ENCODE measurements around the gene USP24. TPM values are rescaled to one million over a fixed set of nuclear protein-coding genes. Genes with fewer than 3 reads are reported as not detected.

Gene USP24
- polyA plus RNA-seq, 1 of the 3 experiments (the other 2 are of a cell fraction): 8.1 TPM

DNA sequence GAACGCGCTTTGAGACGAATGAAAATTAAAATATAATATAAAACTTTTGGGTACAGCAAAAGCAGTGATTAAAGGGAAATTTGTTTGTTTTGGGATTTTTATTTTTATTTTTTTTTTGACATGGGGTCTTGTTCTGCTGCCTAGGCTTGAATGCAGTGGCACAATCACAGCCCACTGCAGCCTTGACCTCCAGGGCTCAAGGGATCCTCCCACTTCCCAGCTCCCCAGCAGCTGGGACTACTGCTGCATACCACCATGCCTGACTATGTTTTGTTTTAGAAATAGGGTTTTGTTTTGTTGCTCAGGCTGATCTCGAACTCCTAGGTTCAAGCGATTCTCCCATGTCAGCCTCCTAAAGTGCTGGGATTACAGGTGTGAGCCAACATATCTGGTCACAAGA, 30.3 kb downstream of the USP24 start:
- Histone ChIP-seq H3F3A (replicated peaks; ENCODE audit: insufficient read depth) (no peaks in the 10 kb centered on the region), H3K9me3 (peaks cover 12% of the 10 kb centered on the region), H3K27me3 (ENCODE audit: insufficient read depth) (no peaks in the 10 kb centered on the region), H3K9me2 (no peaks in the 10 kb centered on the region), H3K9ac (no peak overlapping the region), H2AFZ (ENCODE audit: low read depth) (no peak overlapping the region), H3K27ac (ENCODE audit: low read depth in 2 of 2, low read length in 1 of 2) (no peak overlapping the region), H3K79me2 (ENCODE audit: insufficient read depth) (peaks cover 99% of the 10 kb centered on the region), H4K20me1 (ENCODE audit: insufficient read depth) (peaks cover 5% of the 10 kb centered on the region), H3K4me2 (no peak overlapping the region), H3K4me1 (ENCODE audit: control insufficient read depth in 1 of 2, insufficient read depth in 2 of 2, low read depth in 1 of 2, low read length in 1 of 2) (no peaks in the 10 kb centered on the region), H3K4me3 (ENCODE audit: low read depth in 2 of 2, low read length in 1 of 2) (no peak overlapping the region), H3K36me3 (replicated peaks in 1 of 2; ENCODE audit: control insufficient read depth in 1 of 2, insufficient read depth in 2 of 2, low read length in 1 of 2) (peaks cover 0 to 21% of the 10 kb centered on the region in 2 experiments)
- 95% methylated on average over 5 of the region's 5 CpGs for WGBS (ENCODE audit: low lambda C conversion rate)
- ChIA-PET CTCF (no interaction called here), POLR2A (no interaction called here)
- DNase-seq: no peak
- no peak for TF ChIP-seq MEF2A (IDR thresholded peaks at IDR 0.05; ENCODE audit: borderline replicate concordance, low read depth)
- no peak for TF ChIP-seq FOSL2 (IDR thresholded peaks at IDR 0.05; ENCODE audit: borderline replicate concordance, low read depth)
- no peak for TF ChIP-seq EZH2phosphoT487 (IDR thresholded peaks at IDR 0.05; ENCODE audit: borderline replicate concordance, low read depth)
- no peak for TF ChIP-seq TCF12 (IDR thresholded peaks at IDR 0.05)
- no peak for TF ChIP-seq GATA2 (CRISPR knock-in tag; IDR thresholded peaks at IDR 0.05)
- TF ChIP-seq JUND (IDR thresholded peaks at IDR 0.05): no peak
- TF ChIP-seq GABPA (IDR thresholded peaks at IDR 0.05; ENCODE audit: low read depth): no peak
- no peak for TF ChIP-seq ELF1 (IDR thresholded peaks at IDR 0.05)
- no peak for TF ChIP-seq RAD21 (IDR thresholded peaks at IDR 0.05; ENCODE audit: low read length)

DNA sequence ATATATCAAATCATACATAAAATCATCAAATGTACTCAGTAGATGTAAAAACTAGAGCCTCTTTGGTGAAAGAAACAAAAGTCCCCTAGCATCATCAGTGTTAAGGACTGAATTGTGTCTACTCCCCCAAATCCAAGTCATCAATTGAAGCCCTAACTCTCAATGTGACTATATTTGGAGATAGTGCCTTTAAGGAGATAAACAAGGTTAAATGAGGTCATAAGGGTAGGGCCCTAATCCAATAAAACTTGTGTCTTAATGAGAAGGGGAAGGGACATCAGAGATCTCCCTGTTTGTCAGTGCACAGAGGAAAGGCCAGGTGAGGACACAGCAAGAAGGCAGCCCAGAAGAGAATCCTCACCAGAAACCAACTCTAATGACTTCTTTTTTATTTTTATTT, 33.5 kb downstream of the USP24 start:
- no peak overlapping the region for H2AFZ ChIP-seq (ENCODE audit: low read depth)
- no peaks in the 10 kb centered on the region for H3F3A ChIP-seq (replicated peaks; ENCODE audit: insufficient read depth)
- H3K9me3 ChIP-seq: peaks cover 12% of the 10 kb centered on the region
- H3K36me3 ChIP-seq (replicated peaks in 1 of 2; ENCODE audit: control insufficient read depth in 1 of 2, insufficient read depth in 2 of 2, low read length in 1 of 2): peaks cover 6 to 30% of the 10 kb centered on the region in 2 experiments
- no peaks in the 10 kb centered on the region for H3K27me3 ChIP-seq (ENCODE audit: insufficient read depth)
- peaks cover 5% of the 10 kb centered on the region for H4K20me1 ChIP-seq (ENCODE audit: insufficient read depth)
- ChIA-PET CTCF (no interaction called here), POLR2A (no interaction called here)
- no peak overlapping the region for H3K4me3 ChIP-seq (ENCODE audit: low read depth in 2 of 2, low read length in 1 of 2)
- no peak for TF ChIP-seq GATA2 (CRISPR knock-in tag; IDR thresholded peaks at IDR 0.05)
- TF ChIP-seq FOXM1 (IDR thresholded peaks at IDR 0.05; ENCODE audit: low read depth): no peak
- no peak for TF ChIP-seq MAX (IDR thresholded peaks at IDR 0.05; ENCODE audit: low read depth)
- TF ChIP-seq, protein P1, sequence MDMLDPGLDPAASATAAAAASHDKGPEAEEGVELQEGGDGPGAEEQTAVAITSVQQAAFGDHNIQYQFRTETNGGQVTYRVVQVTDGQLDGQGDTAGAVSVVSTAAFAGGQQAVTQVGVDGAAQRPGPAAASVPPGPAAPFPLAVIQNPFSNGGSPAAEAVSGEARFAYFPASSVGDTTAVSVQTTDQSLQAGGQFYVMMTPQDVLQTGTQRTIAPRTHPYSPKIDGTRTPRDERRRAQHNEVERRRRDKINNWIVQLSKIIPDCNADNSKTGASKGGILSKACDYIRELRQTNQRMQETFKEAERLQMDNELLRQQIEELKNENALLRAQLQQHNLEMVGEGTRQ (IDR thresholded peaks at IDR 0.05; ENCODE audit: borderline replicate concordance, low read depth, low read length): no peak
- TF ChIP-seq FOXJ3 (CRISPR knock-in tag; IDR thresholded peaks at IDR 0.05): no peak
- TF ChIP-seq, protein P2, sequence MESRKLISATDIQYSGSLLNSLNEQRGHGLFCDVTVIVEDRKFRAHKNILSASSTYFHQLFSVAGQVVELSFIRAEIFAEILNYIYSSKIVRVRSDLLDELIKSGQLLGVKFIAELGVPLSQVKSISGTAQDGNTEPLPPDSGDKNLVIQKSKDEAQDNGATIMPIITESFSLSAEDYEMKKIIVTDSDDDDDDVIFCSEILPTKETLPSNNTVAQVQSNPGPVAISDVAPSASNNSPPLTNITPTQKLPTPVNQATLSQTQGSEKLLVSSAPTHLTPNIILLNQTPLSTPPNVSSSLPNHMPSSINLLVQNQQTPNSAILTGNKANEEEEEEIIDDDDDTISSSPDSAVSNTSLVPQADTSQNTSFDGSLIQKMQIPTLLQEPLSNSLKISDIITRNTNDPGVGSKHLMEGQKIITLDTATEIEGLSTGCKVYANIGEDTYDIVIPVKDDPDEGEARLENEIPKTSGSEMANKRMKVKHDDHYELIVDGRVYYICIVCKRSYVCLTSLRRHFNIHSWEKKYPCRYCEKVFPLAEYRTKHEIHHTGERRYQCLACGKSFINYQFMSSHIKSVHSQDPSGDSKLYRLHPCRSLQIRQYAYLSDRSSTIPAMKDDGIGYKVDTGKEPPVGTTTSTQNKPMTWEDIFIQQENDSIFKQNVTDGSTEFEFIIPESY (IDR thresholded peaks at IDR 0.05; ENCODE audit: borderline replicate concordance, low read depth): no peak
- TF ChIP-seq EZH2phosphoT487 (IDR thresholded peaks at IDR 0.05; ENCODE audit: borderline replicate concordance, low read depth): no peak
- TF ChIP-seq, protein P3, sequence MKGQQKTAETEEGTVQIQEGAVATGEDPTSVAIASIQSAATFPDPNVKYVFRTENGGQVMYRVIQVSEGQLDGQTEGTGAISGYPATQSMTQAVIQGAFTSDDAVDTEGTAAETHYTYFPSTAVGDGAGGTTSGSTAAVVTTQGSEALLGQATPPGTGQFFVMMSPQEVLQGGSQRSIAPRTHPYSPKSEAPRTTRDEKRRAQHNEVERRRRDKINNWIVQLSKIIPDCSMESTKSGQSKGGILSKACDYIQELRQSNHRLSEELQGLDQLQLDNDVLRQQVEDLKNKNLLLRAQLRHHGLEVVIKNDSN (IDR thresholded peaks at IDR 0.05; ENCODE audit: borderline replicate concordance, low read depth): no peak
- TF ChIP-seq NRF1 (IDR thresholded peaks at IDR 0.05; ENCODE audit: low read depth, low read length): no peak
- no peak for TF ChIP-seq FOSL2 (IDR thresholded peaks at IDR 0.05; ENCODE audit: borderline replicate concordance, low read depth)
- no peak for TF ChIP-seq TCF12 (IDR thresholded peaks at IDR 0.05)
- TF ChIP-seq MEF2A (IDR thresholded peaks at IDR 0.05; ENCODE audit: borderline replicate concordance, low read depth): no peak
- TF ChIP-seq TAF1 (IDR thresholded peaks at IDR 0.05; ENCODE audit: borderline replicate concordance, low read depth, low read length): no peak
- TF ChIP-seq YY1 (IDR thresholded peaks at IDR 0.05; ENCODE audit: low read depth): no peak
- no peak for TF ChIP-seq EP300 (IDR thresholded peaks at IDR 0.05; ENCODE audit: borderline replicate concordance in 1 of 2, low read depth in 1 of 2, low read length in 1 of 2)
- TF ChIP-seq CHD2 (IDR thresholded peaks at IDR 0.05; ENCODE audit: low read length, partially characterized antibody): no peak
- no peak for TF ChIP-seq JUND (IDR thresholded peaks at IDR 0.05)
- no peak overlapping the region for H3K4me2 ChIP-seq
- no peak for DNase-seq
- H3K9me2 ChIP-seq: no peaks in the 10 kb centered on the region
- no peaks in the 10 kb centered on the region for H3K4me1 ChIP-seq (ENCODE audit: control insufficient read depth in 1 of 2, insufficient read depth in 2 of 2, low read depth in 1 of 2, low read length in 1 of 2)
- no peak overlapping the region for H3K27ac ChIP-seq (ENCODE audit: low read depth in 2 of 2, low read length in 1 of 2)
- no peak overlapping the region for H3K9ac ChIP-seq
- peaks cover 90% of the 10 kb centered on the region for H3K79me2 ChIP-seq (ENCODE audit: insufficient read depth)
